Mammary epithelial cell (primary cell): ENCODE data around the gene RNMT.

ENCODE experiments used
- EZH2 ChIP-seq: IDR thresholded peaks from 2 replicates; pipeline ENCODE4 v1.6.1; 2012; ENCODE audit warnings: low read length, inconsistent platforms, borderline replicate concordance
- TF ChIP-seq, protein P1 (sequence below), 2 donors: IDR thresholded peaks in 1 of 2; conservative IDR thresholded peaks in 1 of 2; 2 replicates each; pipeline ENCODE4 v1.5.1; 2011 to 2012; ENCODE audit warnings: inconsistent platforms in 2 of 2, low read length in 2 of 2, mild to moderate bottlenecking in 2 of 2, control low read depth in 1 of 2, low read depth in 1 of 2; ENCODE audit not compliant: insufficient read depth in 1 of 2; ENCODE audit errors: extremely low read depth in 1 of 2

DNA sequence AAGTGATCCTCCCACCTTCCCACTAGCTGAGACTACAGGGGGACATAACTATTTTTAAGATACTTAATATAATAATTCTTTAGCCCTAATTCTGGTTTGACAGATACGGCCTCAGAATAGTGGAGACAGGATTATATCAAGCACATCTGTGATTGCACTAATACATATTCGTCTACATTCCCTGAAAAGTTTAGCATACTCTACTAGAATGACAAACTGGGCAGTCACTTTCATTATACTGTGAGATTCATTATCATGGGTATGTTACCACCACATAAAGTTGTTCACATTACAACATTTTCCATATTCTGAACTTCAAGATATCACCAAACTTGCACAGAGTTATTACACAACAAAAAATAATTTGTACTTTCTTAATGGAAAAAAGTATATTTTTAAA is 11.1 kb upstream of the RNMT start:
- TF ChIP-seq, protein P1, sequence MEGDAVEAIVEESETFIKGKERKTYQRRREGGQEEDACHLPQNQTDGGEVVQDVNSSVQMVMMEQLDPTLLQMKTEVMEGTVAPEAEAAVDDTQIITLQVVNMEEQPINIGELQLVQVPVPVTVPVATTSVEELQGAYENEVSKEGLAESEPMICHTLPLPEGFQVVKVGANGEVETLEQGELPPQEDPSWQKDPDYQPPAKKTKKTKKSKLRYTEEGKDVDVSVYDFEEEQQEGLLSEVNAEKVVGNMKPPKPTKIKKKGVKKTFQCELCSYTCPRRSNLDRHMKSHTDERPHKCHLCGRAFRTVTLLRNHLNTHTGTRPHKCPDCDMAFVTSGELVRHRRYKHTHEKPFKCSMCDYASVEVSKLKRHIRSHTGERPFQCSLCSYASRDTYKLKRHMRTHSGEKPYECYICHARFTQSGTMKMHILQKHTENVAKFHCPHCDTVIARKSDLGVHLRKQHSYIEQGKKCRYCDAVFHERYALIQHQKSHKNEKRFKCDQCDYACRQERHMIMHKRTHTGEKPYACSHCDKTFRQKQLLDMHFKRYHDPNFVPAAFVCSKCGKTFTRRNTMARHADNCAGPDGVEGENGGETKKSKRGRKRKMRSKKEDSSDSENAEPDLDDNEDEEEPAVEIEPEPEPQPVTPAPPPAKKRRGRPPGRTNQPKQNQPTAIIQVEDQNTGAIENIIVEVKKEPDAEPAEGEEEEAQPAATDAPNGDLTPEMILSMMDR (conservative IDR thresholded peaks at IDR 0.05 in 1 of 2, IDR thresholded peaks at IDR 0.05 in 1 of 2; ENCODE audit: extremely low read depth in 1 of 2, insufficient read depth in 1 of 2, low read depth in 1 of 2, low read length in 2 of 2), result no peak
- no peak for TF ChIP-seq EZH2
